ENCODE data around the gene DAB1.

Gene DAB1

DNA sequence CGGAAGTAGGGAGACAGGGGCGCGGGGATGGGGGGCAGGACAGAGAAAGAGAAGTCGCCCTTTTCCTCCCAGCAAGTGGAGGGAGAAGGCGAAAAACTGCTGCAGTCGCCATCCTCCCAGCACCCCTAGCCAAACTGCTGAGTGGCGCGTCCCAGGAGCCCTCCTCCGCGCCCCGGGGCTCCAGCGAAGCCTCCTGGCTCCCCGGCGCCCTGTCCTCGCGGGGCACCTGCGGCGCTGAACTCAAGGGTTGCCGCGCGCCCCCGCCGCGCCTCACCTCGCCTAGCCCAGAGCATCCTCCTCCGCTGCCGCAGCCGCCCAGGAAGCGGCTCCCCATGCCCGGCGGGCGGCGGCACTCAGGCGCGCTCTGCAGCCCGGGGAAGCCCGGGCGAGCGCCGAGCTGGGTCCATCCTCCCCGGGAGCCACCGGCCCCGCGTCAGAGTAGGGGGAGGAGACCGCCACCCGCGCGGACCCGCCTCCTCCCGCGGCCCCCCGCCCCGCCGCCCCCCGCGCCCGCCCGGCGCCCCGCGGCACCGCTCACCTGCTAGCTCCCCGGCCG, at the start of gene DAB1:
TSS of gene DAB1 (minus strand) at position 405 of the 556 bp plus-strand sequence. CDS start 133,030 bp downstream, outside the sequence.
- no peak for DNase-seq (ENCODE audit: low spot score)

GRCh38 chr1:57473448-57473847, 49.6 kb upstream of the DAB1 start:
- DNase-seq (ENCODE audit: low spot score), result no peak

GRCh38 chr1:57471995-57472394, 48.1 kb upstream of the DAB1 start:
- DNase-seq (ENCODE audit: low spot score), result no peak

- DNase-seq (ENCODE audit: low spot score), result no peak
Observed at GRCh38 chr1:57470036-57470435, 46.2 kb upstream of the DAB1 start.

- DNase-seq (ENCODE audit: low spot score), result no peak
Observed at GRCh38 chr1:57468641-57469523, 45.0 kb upstream of the DAB1 start.

DNA sequence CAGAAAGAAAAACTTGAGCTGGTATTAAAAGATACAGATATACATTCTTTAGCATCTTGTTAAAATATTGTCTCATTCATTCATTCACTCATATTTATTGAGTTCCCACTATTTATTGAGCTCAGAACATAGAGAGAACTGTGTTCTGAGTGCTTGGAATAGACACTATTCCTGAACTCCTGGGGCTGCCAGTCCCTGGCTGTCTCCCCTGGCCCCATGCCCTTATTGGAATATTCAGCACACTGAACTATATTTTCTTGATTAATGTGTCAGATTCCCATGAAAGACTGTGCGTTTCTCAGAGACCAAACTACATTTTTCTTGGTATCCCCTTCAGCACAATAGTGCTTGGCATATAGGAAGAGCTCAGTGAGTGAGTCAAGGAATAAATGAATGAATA, 44.0 kb upstream of the DAB1 start:
- DNase-seq (ENCODE audit: low spot score), result no peak

GRCh38 chr1:57464756-57465155, 40.9 kb upstream of the DAB1 start:
- DNase-seq (ENCODE audit: low spot score), result peak; percentile 13

- no peak for DNase-seq (ENCODE audit: low spot score)
Observed at GRCh38 chr1:57463343-57463742, 39.5 kb upstream of the DAB1 start.

- DNase-seq (ENCODE audit: low spot score), result no peak
Observed at GRCh38 chr1:57461405-57461804, 37.5 kb upstream of the DAB1 start.

GRCh38 chr1:57451516-57451915, 27.7 kb upstream of the DAB1 start:
- DNase-seq (ENCODE audit: low spot score), result no peak

DNA sequence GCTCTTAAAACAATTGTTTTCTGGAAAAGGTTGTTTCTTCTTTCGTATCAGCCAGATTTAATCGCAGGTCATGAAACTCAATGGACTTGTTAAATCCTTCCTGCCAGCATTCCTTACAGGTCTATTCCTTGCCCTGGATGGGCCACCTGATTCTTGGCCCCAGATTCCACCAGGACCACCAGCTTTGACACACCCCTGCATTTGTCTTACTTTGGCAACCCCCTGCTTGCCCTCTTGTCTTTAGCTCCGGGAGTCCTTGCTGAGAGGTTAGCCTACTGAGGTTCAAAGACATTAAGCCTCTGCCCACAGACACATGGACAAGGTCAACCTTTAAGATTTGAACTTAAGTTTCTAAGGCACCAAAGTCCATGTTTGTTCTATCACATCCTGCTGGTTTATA, 27.1 kb upstream of the DAB1 start:
- DNase-seq (ENCODE audit: low spot score), result no peak

GRCh38 chr1:57447551-57447950, 23.7 kb upstream of the DAB1 start:
- no peak for DNase-seq (ENCODE audit: low spot score)

DNA sequence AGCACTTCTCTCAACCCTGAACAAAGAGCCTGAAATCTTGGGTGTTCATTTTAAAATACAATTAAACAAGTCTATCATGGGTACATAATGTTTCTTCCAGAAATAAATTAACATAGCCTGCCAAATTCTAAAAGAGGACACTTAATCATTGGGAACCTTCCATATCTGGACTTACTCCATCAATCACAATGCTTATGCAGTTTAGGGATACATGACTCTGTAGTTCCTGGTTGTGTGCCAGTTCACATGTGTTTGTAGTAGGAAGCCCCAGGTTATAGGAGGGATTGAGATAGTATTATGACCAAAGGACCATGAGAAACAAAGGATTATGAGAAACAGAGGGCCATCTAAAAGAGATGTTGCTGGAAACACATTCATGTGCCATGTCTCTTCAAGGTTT, 19.1 kb upstream of the DAB1 start:
- DNase-seq (ENCODE audit: low spot score), result no peak

DNA sequence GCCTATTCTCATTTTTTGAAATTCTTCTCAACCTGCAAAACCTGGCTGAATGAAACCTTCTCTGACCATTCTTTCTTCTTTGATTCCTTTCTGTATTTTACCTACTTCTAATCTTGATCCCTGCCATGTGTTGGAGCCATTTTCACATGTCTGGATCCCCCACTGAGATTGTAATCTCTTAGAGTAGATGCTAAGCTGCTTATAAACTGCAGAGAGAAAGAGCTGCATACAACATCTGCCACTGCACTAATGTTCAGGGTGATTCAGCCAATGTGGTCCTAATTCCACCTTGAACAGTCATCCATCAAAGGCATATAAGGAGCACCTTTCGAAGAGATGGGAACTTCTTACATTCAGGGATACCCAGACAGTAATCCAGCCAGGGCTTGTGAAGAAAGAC, 16.2 kb upstream of the DAB1 start:
- DNase-seq (ENCODE audit: low spot score), result no peak

GRCh38 chr1:57431400-57431799, 7.5 kb upstream of the DAB1 start:
- DNase-seq (ENCODE audit: low spot score), result no peak

GRCh38 chr1:57424231-57425027, 569 bp upstream of the DAB1 start:
- no peak for DNase-seq (ENCODE audit: low spot score)

DNA sequence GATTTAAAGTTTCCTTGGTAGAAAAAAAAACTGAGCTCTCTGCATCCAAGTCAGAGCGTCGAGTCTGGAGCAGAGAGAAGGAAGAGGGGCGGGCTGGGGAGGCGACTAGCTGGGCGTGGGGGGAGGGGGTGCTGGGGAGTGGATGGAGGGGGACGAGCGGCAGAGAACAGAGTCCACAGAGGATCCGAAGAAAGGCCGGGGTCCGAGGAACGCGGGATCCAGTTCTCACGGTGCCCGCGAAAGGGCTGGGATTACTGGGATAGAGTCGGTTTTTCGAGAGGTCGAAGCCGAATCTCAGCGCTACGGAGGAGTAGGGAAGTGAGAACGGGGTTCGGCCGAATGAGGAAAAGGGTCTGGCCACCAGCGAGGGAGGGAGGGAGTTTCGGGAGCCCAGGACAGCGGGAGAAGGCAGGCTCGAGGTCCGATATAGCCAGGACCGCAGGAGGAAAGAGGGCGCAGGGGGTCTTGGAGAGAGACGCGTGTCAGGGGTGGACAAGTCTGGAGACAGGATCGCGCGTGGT, 665 bp downstream of the DAB1 start:
- no peak for DNase-seq (ENCODE audit: low spot score)

GRCh38 chr1:57422271-57423134, 1.4 kb downstream of the DAB1 start:
- DNase-seq (ENCODE audit: low spot score), result no peak

DNA sequence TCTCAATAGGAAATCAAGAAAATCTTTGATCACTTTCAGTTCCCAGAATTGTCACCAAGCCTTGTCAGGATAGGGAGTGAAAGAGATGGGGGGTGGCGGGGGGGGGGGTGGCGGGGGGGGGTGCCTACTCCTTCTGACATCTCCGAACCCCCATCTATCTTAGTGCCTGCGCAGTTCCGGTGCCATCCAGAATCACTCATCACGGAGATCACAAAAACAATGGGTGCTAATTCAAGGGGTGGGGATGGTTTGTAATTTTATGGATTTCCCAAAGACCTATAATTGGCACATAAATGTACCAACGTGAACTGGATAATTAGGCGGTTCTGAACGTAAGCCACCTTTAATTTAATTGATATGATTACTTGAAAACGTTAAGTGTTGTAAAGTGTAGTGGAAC, 2.1 kb downstream of the DAB1 start:
- DNase-seq (ENCODE audit: low spot score), result no peak

GRCh38 chr1:57420981-57421785, 2.7 kb downstream of the DAB1 start:
- DNase-seq (ENCODE audit: low spot score), result no peak

GRCh38 chr1:57418971-57419370, 4.9 kb downstream of the DAB1 start:
- no peak for DNase-seq (ENCODE audit: low spot score)
